Activated CD4-positive, alpha-beta T cell treated with anti-CD3 and anti-CD28 coated beads for 36 hours (primary cell): Measurements from ENCODE around the gene SPOCK1. TPM values are rescaled to one million over a fixed set of nuclear protein-coding genes. Genes with fewer than 3 reads are reported as not detected.

ENCODE experiments used
- ATAC-seq: fragments of 200-7000 bp; cut with Tn5 transposase; one replicate; pipeline ENCODE4 v1.10.0; 2021; ENCODE audit warnings: mild to moderate bottlenecking, moderate library complexity
- CTCF ChIA-PET: fragments of 350-600 bp; sonication (Branson Sonifier 250); formaldehyde crosslinking; loops from one replicate; lab custom pipeline; 2021; ENCODE audit warnings: antibody characterized with exemption; lab: Charles Lee
- POLR2A ChIA-PET: fragments of 350-600 bp; sonication (Branson Sonifier 250); formaldehyde crosslinking; loops from one replicate; lab custom pipeline; 2021; ENCODE audit warnings: antibody characterized with exemption, inconsistent platforms; lab: Charles Lee
- DNase-seq: peaks from one replicate; pipeline ENCODE4 v3.0.0-alpha.2; 2020
- H3K27ac Mint-ChIP-seq: one replicate; pipeline ENCODE4 v1.8.0; 2021; ENCODE audit warnings: mixed read lengths
- H3K27me3 Mint-ChIP-seq: one replicate; pipeline ENCODE4 v1.8.0; 2021; ENCODE audit warnings: mixed read lengths
- H3K36me3 Mint-ChIP-seq: one replicate; pipeline ENCODE4 v1.8.0; 2021; ENCODE audit warnings: low read depth, mixed read lengths
- H3K4me1 Mint-ChIP-seq: one replicate; pipeline ENCODE4 v1.8.0; 2021; ENCODE audit warnings: mixed read lengths
- H3K4me3 Mint-ChIP-seq: one replicate; pipeline ENCODE4 v1.8.0; 2021; ENCODE audit warnings: mild to moderate bottlenecking, moderate library complexity, mixed read lengths
- H3K9me3 Mint-ChIP-seq: one replicate; pipeline ENCODE4 v1.8.0; 2021; ENCODE audit warnings: low read depth, mixed read lengths
- intact Hi-C, 2 experiments: fragments of 100-400 bp; cut with DNase I in 1 of 2; cut with micrococcal nuclease in 1 of 2; formaldehyde crosslinking; loops; one replicate each; pipeline versions ENCODE4 v1.14.2 to v1.15.1; 2022 to 2024; cut with DNase I, micrococcal nuclease
- total RNA-seq, 2 experiments: library from RNA; stranded (reverse); gene quantifications; one replicate each; pipeline ENCODE4 v1.2.3, GENCODE V29; 2021

SPOCK1 gene
- total RNA-seq, 2 experiments from 2014 or later, result not detected

DNA sequence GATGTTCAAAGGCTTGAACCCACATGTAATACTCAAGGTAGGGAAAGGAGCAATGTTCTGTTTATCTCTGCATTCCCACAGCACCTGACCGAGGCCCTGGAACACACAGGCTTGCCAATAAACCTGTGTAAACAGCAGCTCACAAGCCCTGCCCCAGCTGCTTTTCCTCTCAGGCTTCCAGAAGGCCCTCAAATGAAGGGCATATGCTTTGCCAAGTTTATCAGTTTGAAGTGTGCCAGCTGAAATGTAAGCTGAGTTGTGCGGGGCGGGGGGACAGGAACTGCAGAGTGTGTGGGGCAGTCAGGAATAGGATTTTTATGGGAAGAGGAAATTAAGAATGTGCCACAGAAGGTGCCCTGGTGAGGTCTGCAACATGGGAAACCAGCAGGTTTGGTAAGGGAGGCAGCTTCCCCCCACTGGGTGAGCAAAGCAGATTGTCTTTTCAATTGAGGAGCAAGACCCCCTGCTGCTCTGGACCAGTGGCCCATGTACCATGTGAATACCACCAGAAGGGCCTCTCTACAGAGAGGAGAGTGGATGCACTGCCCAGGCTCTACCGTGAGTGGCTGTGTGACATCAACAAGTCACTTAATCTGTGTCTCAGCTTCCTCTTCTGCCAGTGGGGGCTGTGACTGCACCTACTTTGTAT, 194.8 kb downstream of the SPOCK1 start:
- ChIA-PET POLR2A (no interaction called here), CTCF (interaction anchor here (0.7 kb wide), 1 partner anchor 13 kb away, joined by 3 read pairs; no protein-coding TSS in a partner anchor)
- ATAC-seq (no peak), DNase-seq (no peak)
- Mint-ChIP-seq H3K4me1 (no peaks in the 10 kb centered on the region), H3K36me3 (no peaks in the 10 kb centered on the region), H3K27me3 (peaks cover 9% of the 10 kb centered on the region), H3K9me3 (no peaks in the 10 kb centered on the region), H3K27ac (no peak overlapping the region), H3K4me3 (no peak overlapping the region)
- intact Hi-C loops, result no loop called here

DNA sequence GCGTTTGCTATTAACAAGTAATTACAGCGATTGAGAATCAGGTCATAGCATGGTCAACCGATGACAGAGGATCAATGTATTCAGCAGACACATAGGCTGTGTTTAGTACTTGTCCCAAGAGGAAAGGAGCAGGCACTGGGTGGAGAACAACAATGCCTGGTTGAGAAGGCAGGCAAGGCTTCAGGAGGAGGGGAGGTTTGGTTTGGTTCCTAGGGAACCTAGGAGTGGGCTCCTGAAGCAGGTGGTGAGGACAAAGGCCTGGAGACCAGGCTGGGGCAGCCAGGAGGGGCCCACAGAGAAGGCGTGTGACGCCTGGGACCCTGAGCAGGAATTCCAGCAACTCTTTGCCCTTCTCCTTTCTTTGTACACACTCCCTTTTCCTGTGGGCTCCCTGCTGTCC, 195.6 kb downstream of the SPOCK1 start:
- H3K27me3 Mint-ChIP-seq, result peaks cover 9% of the 10 kb centered on the region
- CTCF ChIA-PET, result interaction anchor here (0.7 kb wide), 1 partner anchor 14 kb away, joined by 3 read pairs; no protein-coding TSS in a partner anchor
- H3K4me1 Mint-ChIP-seq, result no peaks in the 10 kb centered on the region
- ATAC-seq (no peak), DNase-seq (no peak)
- no peak overlapping the region for H3K4me3 Mint-ChIP-seq
- no peak overlapping the region for H3K27ac Mint-ChIP-seq
- POLR2A ChIA-PET, result no interaction called here
- intact Hi-C loops, result no loop called here
- H3K36me3 Mint-ChIP-seq, result no peaks in the 10 kb centered on the region
- H3K9me3 Mint-ChIP-seq, result no peaks in the 10 kb centered on the region

DNA sequence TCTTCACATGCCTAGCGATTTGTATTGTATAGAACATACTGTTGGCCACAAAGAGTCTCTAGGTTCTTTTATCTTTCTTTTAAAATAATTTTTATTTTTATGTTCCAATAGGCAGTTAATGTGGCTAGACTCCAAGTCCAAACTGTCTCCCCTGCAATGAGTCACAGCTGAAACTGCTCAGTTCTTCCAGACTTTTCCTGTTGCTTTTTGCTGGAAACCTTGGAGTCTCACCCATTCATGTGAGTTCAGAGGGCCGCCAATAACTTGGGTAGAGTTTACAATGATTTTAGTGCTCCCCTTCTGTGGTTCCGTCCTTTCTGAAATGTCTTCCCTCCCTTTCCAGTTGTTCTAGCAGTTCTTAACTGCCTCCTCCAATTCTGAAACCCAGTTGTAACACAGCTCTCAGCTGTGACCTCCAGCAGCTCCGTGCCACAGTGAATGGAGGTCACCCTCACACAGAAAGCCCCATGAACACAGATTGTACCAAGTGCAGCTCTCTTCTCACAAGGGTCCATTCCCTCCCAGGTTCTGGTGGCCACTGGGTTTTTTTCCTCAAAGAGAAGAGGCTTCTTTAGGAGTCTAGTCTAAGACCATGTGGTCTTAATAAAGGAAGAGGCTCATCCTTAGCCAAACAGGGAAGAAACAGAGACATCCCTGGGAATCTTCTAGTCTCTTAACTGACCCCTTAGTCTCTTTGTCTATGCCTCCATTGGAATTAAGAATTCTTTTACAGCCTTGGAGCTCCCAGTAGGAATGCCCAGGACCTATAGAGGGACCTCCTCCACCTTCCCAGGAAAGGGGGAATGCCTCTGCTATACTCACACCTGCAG, 198.5 kb downstream of the SPOCK1 start:
- ChIA-PET CTCF (no interaction called here), POLR2A (no interaction called here)
- DNase-seq (no peak), ATAC-seq (no peak)
- Mint-ChIP-seq H3K4me3 (no peak overlapping the region), H3K27ac (no peak overlapping the region), H3K36me3 (no peaks in the 10 kb centered on the region), H3K4me1 (no peaks in the 10 kb centered on the region), H3K9me3 (no peaks in the 10 kb centered on the region), H3K27me3 (peaks cover 8% of the 10 kb centered on the region)
- intact Hi-C loops, result no loop called here

DNA sequence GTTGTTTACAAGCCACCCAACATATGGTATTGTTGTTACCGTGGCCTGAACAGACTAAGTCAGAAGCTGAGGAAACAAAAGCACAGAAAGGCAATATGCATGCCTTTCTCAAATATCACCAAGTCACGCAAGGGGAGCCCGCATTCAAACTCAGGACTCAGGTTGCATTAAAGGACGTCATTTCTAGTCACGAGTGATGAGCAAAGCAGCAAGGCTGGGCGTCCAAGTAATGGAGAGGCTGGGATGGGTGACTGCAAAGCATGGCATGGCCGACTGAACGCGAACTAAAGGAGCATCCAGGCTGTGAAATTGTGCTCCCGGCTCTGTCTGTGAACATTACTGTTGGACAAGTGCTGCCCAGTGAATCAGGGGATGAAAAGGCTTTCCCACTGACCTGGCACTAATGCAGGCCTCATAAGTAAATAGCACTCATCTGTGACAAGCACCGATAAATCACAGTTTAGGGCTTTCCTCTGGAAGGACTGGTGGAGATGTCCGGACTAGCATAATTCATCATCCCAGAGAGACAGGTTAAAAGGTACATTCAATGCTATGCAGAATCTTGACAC, 202.8 kb downstream of the SPOCK1 start:
- Mint-ChIP-seq H3K27ac (no peak overlapping the region), H3K4me1 (no peaks in the 10 kb centered on the region), H3K27me3 (peaks cover 7% of the 10 kb centered on the region), H3K36me3 (no peaks in the 10 kb centered on the region), H3K9me3 (no peaks in the 10 kb centered on the region), H3K4me3 (no peak overlapping the region)
- DNase-seq (no peak), ATAC-seq (no peak)
- intact Hi-C loops, result no loop called here
- ChIA-PET CTCF (no interaction called here), POLR2A (no interaction called here)

DNA sequence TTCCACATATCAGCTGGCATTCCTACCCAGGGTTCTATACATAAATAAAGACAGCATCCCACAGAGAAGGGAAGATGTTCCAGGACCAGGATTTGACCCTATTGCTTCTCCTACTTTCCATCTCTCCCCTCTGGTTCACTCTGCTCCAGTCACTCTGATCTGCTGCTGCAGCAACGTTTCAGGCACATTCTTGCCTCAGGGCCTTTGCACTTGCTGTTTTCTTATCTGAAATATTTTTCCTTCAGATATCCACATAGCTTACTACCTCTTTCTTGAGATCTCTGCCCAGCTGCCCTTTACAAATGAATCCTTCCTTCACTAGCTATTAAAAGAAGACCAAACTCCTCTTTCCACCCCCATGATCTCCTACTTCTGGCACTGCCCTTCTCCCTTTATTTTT, 204.5 kb downstream of the SPOCK1 start:
- Mint-ChIP-seq H3K27ac (no peak overlapping the region), H3K4me1 (no peaks in the 10 kb centered on the region), H3K36me3 (no peaks in the 10 kb centered on the region), H3K27me3 (peaks cover 4% of the 10 kb centered on the region), H3K4me3 (no peak overlapping the region), H3K9me3 (no peaks in the 10 kb centered on the region)
- ChIA-PET CTCF (interaction anchor here (0.7 kb wide), 1 partner anchor 465 kb away, joined by 3 read pairs; no protein-coding TSS in a partner anchor), POLR2A (no interaction called here)
- intact Hi-C loops, result no loop called here
- ATAC-seq (no peak), DNase-seq (no peak)

DNA sequence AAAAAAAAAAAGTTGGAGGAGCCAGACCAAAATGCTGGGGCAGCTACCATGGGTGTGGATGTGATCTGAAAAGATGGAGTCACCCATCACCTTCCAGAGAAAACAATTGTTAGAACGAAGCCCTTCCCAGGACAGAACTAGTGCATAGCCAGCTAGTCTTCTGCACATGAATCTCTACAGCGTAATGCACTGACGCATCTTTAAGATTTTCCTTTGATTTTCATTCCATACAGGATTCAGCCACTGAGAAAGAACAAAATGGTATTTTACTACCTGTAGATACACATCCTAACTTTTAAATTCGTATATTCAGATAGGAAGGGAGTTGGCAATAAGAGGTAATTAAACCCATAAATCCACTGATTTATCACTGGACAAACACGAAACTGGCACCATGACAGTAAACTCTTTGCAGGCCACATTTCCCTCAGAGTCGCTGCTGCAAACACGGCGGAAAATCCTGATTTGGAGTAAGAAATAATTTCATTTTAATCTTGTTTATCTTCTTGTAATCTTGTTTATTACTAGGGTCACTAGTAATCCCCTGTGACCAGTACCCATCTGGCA, 206.6 kb downstream of the SPOCK1 start:
- no peaks in the 10 kb centered on the region for H3K4me1 Mint-ChIP-seq

DNA sequence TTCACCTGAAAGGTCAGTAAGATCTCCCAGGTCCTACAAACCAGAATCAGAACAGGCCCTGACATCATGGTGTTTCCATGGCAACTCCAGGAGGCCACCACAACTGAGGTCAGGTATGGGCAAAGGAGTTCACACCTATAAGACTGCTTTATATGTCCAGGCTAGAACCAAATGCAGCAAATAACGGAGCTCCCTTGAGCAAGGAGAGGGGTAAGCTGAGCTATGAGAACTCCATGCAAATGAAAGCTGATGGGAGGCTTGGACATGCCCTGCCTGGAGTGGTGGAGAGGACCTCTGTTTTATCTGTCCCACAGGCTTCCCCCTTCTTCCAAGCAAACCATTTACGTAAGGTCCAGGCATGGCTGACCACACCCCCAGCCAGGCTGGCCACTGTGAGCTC, 207.7 kb downstream of the SPOCK1 start:
- ATAC-seq, result no peak
- no peak for DNase-seq
- CTCF ChIA-PET, result no interaction called here

More for the DNA sequence above, 206.6 kb downstream of the SPOCK1 start:
- Mint-ChIP-seq H3K27me3 (peaks cover 6% of the 10 kb centered on the region), H3K27ac (no peak overlapping the region), H3K4me3 (no peak overlapping the region), H3K36me3 (no peaks in the 10 kb centered on the region), H3K9me3 (no peaks in the 10 kb centered on the region)
- no peak for DNase-seq
- CTCF ChIA-PET, result no interaction called here
- POLR2A ChIA-PET, result no interaction called here
- intact Hi-C loops, result no loop called here
- no peak for ATAC-seq

DNA sequence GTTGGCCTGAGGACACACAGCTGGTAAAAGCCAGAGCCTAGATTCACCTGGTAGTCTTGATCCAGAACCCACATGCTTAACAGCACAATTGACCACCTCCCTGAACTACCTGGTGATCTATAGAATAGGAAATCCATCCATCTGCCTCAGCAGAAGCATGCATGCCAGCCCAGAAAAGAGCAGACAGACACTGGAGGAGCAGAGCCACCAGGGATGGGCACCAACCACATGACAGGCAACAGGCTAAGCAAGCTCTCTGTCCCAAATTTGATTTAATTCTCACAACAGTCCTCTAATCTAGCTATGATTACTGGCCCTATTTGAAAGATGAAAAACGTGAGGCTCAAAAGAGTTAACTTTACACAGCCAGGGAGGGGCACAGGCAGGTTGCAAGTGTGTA, 208.1 kb downstream of the SPOCK1 start:
- CTCF ChIA-PET, result no interaction called here
- Mint-ChIP-seq H3K9me3 (no peaks in the 10 kb centered on the region), H3K36me3 (no peaks in the 10 kb centered on the region), H3K27ac (no peak overlapping the region), H3K4me3 (no peak overlapping the region), H3K4me1 (no peaks in the 10 kb centered on the region), H3K27me3 (peaks cover 7% of the 10 kb centered on the region)
- POLR2A ChIA-PET, result interaction anchor here (0.6 kb wide), 1 partner anchor 63 kb away, joined by 4 read pairs; no protein-coding TSS in a partner anchor
- ATAC-seq (no peak), DNase-seq (no peak)
- intact Hi-C loops, result no loop called here

More for the DNA sequence above, 207.7 kb downstream of the SPOCK1 start:
- peaks cover 7% of the 10 kb centered on the region for H3K27me3 Mint-ChIP-seq
- POLR2A ChIA-PET, result interaction anchor here (0.6 kb wide), 1 partner anchor 63 kb away, joined by 4 read pairs; no protein-coding TSS in a partner anchor
- intact Hi-C loops, result no loop called here
- H3K4me3 Mint-ChIP-seq, result no peak overlapping the region
- H3K27ac Mint-ChIP-seq, result no peak overlapping the region
- no peaks in the 10 kb centered on the region for H3K4me1 Mint-ChIP-seq
- no peaks in the 10 kb centered on the region for H3K36me3 Mint-ChIP-seq
- H3K9me3 Mint-ChIP-seq, result no peaks in the 10 kb centered on the region

DNA sequence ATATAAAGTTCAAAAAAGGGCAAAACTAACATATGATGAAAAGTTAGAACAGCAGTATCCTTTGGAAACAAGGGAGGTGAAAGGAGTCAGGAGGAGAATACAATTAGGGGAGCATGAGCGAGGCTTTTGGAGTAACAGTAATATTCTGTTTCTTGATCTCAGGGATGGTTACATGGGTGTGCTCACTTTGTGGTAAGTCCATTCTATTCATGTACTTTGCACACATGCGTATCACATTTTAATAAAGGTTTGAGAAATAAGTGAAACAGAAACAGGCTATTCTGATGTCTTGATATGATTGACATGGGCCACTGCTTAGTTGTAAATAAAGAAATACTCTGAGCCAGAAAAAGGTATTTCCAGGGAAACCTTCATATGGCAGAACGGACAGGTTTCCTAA, 208.8 kb downstream of the SPOCK1 start:
- no peak overlapping the region for H3K27ac Mint-ChIP-seq
- ATAC-seq (no peak), DNase-seq (no peak)
- intact Hi-C loops, result no loop called here
- ChIA-PET POLR2A (no interaction called here), CTCF (interaction anchor here (0.7 kb wide), 1 partner anchor 224 kb away, joined by 4 read pairs; no protein-coding TSS in a partner anchor)
- no peak overlapping the region for H3K4me3 Mint-ChIP-seq
- peaks cover 7% of the 10 kb centered on the region for H3K27me3 Mint-ChIP-seq
- no peaks in the 10 kb centered on the region for H3K36me3 Mint-ChIP-seq
- H3K4me1 Mint-ChIP-seq, result no peaks in the 10 kb centered on the region
- no peaks in the 10 kb centered on the region for H3K9me3 Mint-ChIP-seq

DNA sequence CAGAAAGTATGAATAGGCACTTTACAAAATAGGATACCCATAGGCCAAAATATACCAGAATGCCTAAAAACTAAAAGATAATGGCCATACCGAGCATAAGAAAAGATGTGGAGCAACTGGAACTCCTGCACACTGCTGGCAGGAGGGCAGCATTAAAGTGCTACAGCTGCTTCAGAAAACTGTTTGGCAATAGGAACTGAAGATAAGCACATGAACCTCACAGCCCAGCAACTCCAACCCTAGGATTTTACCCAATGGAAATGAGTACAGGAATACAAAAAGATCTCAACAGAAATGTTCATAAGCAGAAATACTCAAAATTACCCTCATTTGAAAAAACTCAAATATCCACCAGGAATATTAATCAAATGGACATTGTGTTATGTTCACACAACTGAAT, 209.3 kb downstream of the SPOCK1 start:
- DNase-seq, result no peak
- Mint-ChIP-seq H3K4me3 (no peak overlapping the region), H3K27ac (no peak overlapping the region), H3K36me3 (no peaks in the 10 kb centered on the region), H3K9me3 (no peaks in the 10 kb centered on the region), H3K4me1 (no peaks in the 10 kb centered on the region), H3K27me3 (peaks cover 7% of the 10 kb centered on the region)
- ChIA-PET CTCF (interaction anchor here (0.7 kb wide), 1 partner anchor 223 kb away, joined by 4 read pairs; no protein-coding TSS in a partner anchor), POLR2A (no interaction called here)
- intact Hi-C loops, result no loop called here
- ATAC-seq, result no peak

DNA sequence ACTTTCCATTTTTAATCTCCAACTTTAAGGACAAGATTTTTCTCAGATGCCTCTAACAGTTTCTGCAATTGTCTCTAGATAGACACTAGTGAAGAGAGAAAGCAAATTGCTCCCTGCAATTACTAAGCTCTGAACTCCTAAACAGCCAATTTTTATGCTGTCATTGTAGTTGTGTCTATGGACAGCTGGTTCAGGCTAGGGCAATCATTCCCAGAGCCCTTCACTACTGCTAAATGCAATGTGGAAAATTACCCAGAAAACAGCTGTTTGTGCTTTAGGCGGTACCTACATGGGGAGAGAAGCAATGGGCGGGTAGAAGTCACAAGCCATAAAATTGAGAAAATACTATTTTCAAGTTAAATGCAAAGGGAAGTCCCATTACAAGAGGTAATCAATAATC, 211.6 kb downstream of the SPOCK1 start:
- Mint-ChIP-seq H3K4me1 (no peaks in the 10 kb centered on the region), H3K36me3 (no peaks in the 10 kb centered on the region), H3K4me3 (no peak overlapping the region), H3K27ac (no peak overlapping the region), H3K27me3 (peaks cover 10% of the 10 kb centered on the region), H3K9me3 (no peaks in the 10 kb centered on the region)
- DNase-seq (no peak), ATAC-seq (no peak)
- intact Hi-C loops, result no loop called here
- CTCF ChIA-PET, result interaction anchor here (0.6 kb wide), 1 partner anchor 32 kb away, joined by 3 read pairs; no protein-coding TSS in a partner anchor
- POLR2A ChIA-PET, result no interaction called here
